IMR-90 (cell line): ENCODE data around the gene STAP1. TPM values are rescaled to one million over a fixed set of nuclear protein-coding genes. Genes with fewer than 3 reads are reported as not detected.

ENCODE experiments used
- ATAC-seq: fragments of 200-7000 bp; cut with Tn5 transposase; 2 replicates; pipeline ENCODE4 v1.9.1; 2020; ENCODE audit warnings: low read depth, mild to moderate bottlenecking, moderate library complexity
- BruUV-seq: library from RNA; stranded (reverse); fragments of 400-500 nt; replicated peaks from 2 replicates; lab custom pipeline; 2021; lab: Mats Ljungman, UMichigan
- CTCF ChIA-PET: fragments of 300-600 bp; formaldehyde crosslinking; extraction: SDS; loops from one replicate; lab custom pipeline; 2021; ENCODE audit warnings: antibody characterized with exemption; lab: Yijun Ruan, JAX
- POLR2A ChIA-PET: fragments of 300-600 bp; sonication (Branson Sonifier 250); formaldehyde crosslinking; loops from one replicate; lab custom pipeline; 2022; ENCODE audit warnings: antibody characterized with exemption; ENCODE audit not compliant: unreplicated experiment; lab: Charles Lee
- DNase-seq: peaks from one replicate; pipeline ENCODE4 v3.0.0; 2013
- H2AFZ ChIP-seq: replicated peaks from 2 replicates; pipeline ENCODE3; 2013; ENCODE audit warnings: low read length, mild to moderate bottlenecking; ENCODE audit not compliant: poor library complexity
- H2AK5ac ChIP-seq: 2 replicates; pipeline ENCODE4 v1.6.1; 2013; ENCODE audit warnings: low read depth, low read length, inconsistent platforms
- H2AK9ac ChIP-seq: replicated peaks from 2 replicates; pipeline ENCODE3; 2013; ENCODE audit warnings: mild to moderate bottlenecking, low read depth, low read length, moderate library complexity; ENCODE audit not compliant: poor library complexity
- H2BK120ac ChIP-seq: 2 replicates; pipeline ENCODE4 v1.6.1; 2013; ENCODE audit warnings: low read depth, low read length, inconsistent platforms
- H2BK15ac ChIP-seq: 3 replicates; pipeline ENCODE4 v1.6.1; 2013; ENCODE audit warnings: low read depth, low read length, inconsistent platforms
- H2BK20ac ChIP-seq: 2 replicates; pipeline ENCODE4 v1.6.1; 2013; ENCODE audit warnings: low read depth, mild to moderate bottlenecking, inconsistent platforms, low read length, moderate library complexity
- H2BK5ac ChIP-seq: 2 replicates; pipeline ENCODE4 v1.6.1; 2013; ENCODE audit warnings: mild to moderate bottlenecking, low read depth, low read length, inconsistent platforms; ENCODE audit not compliant: poor library complexity, severe bottlenecking
- H3K14ac ChIP-seq: replicated peaks from 2 replicates; pipeline ENCODE4 v1.6.1; 2013; ENCODE audit warnings: low read depth, low read length, inconsistent platforms
- H3K18ac ChIP-seq: 2 replicates; pipeline ENCODE4 v1.6.1; 2013; ENCODE audit warnings: low read depth, low read length, control low read depth
- H3K23ac ChIP-seq: 2 replicates; pipeline ENCODE4 v1.6.1; 2013; ENCODE audit warnings: low read depth, low read length, inconsistent platforms
- H3K27ac ChIP-seq: 2 replicates; pipeline ENCODE4 v1.5.1; 2013; ENCODE audit warnings: mild to moderate bottlenecking, control low read depth, low read length; ENCODE audit not compliant: insufficient read depth
- H3K27me3 ChIP-seq: 2 replicates; pipeline ENCODE4 v1.6.1; 2013; ENCODE audit warnings: low read length; ENCODE audit not compliant: control insufficient read depth, insufficient read depth
- H3K36me3 ChIP-seq: 2 replicates; pipeline ENCODE4 v1.6.1; 2013; ENCODE audit warnings: low read length, mixed read lengths; ENCODE audit not compliant: control insufficient read depth, insufficient read depth
- H3K4ac ChIP-seq: 2 replicates; pipeline ENCODE4 v1.6.1; 2013; ENCODE audit warnings: low read depth, low read length, inconsistent platforms
- H3K4me1 ChIP-seq: 2 replicates; pipeline ENCODE4 v1.6.1; 2013; ENCODE audit warnings: low read length, mixed read lengths; ENCODE audit not compliant: control insufficient read depth, insufficient read depth
- H3K4me2 ChIP-seq: 2 replicates; pipeline ENCODE4 v1.6.1; 2013; ENCODE audit warnings: low read depth, mild to moderate bottlenecking, control low read depth, low read length, moderate library complexity
- H3K4me3 ChIP-seq: 2 replicates; pipeline ENCODE4 v1.5.1; 2013; ENCODE audit warnings: low read depth, mild to moderate bottlenecking, control low read depth, low read length, moderate library complexity; ENCODE audit not compliant: insufficient read depth
- H3K56ac ChIP-seq: 2 replicates; pipeline ENCODE4 v1.6.1; 2013; ENCODE audit warnings: low read length, inconsistent platforms; ENCODE audit not compliant: insufficient read depth; ENCODE audit errors: extremely low read depth
- H3K79me1 ChIP-seq, 2 experiments: 2 replicates each; pipeline ENCODE4 v1.6.1; 2013; ENCODE audit warnings: low read length in 2 of 2, inconsistent platforms in 1 of 2, low read depth in 1 of 2
- H3K9ac ChIP-seq: 2 replicates; pipeline ENCODE4 v1.6.1; 2013; ENCODE audit warnings: low read depth, low read length, control low read depth
- H3K9me1 ChIP-seq: 2 replicates; pipeline ENCODE4 v1.6.1; 2013; ENCODE audit warnings: low read length, inconsistent platforms; ENCODE audit not compliant: insufficient read depth
- H3K9me3 ChIP-seq: 2 replicates; pipeline ENCODE4 v1.6.1; 2013; ENCODE audit warnings: low read length; ENCODE audit not compliant: control insufficient read depth, insufficient read depth
- H4K20me1 ChIP-seq: 2 replicates; pipeline ENCODE4 v1.6.1; 2013; ENCODE audit warnings: low read length, inconsistent platforms; ENCODE audit not compliant: insufficient read depth
- H4K5ac ChIP-seq: 2 replicates; pipeline ENCODE4 v1.6.1; 2013; ENCODE audit warnings: mild to moderate bottlenecking, low read depth, low read length, control low read depth
- H4K8ac ChIP-seq, 2 experiments: 2 replicates each; pipeline ENCODE4 v1.6.1; 2013; ENCODE audit warnings: low read depth in 2 of 2, low read length in 2 of 2, control low read depth in 1 of 2, inconsistent platforms in 1 of 2
- H4K91ac ChIP-seq: 2 replicates; pipeline ENCODE4 v1.6.1; 2013; ENCODE audit warnings: low read depth, low read length, inconsistent platforms; ENCODE audit not compliant: insufficient read depth
- BHLHE40 ChIP-seq: fragments of 150-350 bp; IDR thresholded peaks from 2 replicates; pipeline ENCODE4 v1.6.1; 2016; ENCODE audit warnings: mild to moderate bottlenecking, low read depth, low read length
- CEBPB ChIP-seq: IDR thresholded peaks from 2 replicates; pipeline ENCODE4 v1.6.1; 2012; ENCODE audit warnings: low read depth, low read length, improper control_type of control experiment
- FOS ChIP-seq: fragments of 150-350 bp; IDR thresholded peaks from 2 replicates; pipeline ENCODE4 v1.6.1; 2016; ENCODE audit warnings: low read depth, low read length
- MAFK ChIP-seq: IDR thresholded peaks from 2 replicates; pipeline ENCODE4 v1.6.1; 2012; ENCODE audit warnings: low read depth, low read length, improper control_type of control experiment
- MAZ ChIP-seq: IDR thresholded peaks from 2 replicates; pipeline ENCODE4 v1.6.1; 2012; ENCODE audit warnings: low read depth, mild to moderate bottlenecking, low read length, improper control_type of control experiment, moderate library complexity, borderline replicate concordance
- MXI1 ChIP-seq: IDR thresholded peaks from 2 replicates; pipeline ENCODE4 v1.6.1; 2012; ENCODE audit warnings: low read depth, mild to moderate bottlenecking, low read length, moderate library complexity, borderline replicate concordance
- NFE2L2 ChIP-seq: fragments of 150-350 bp; IDR thresholded peaks from 2 replicates; pipeline ENCODE4 v1.6.1; 2016; ENCODE audit warnings: low read depth, mild to moderate bottlenecking, low read length
- POLR2A ChIP-seq: IDR thresholded peaks from 2 replicates; pipeline ENCODE4 v1.6.1; 2012; ENCODE audit warnings: mild to moderate bottlenecking, low read depth, low read length
- RAD21 ChIP-seq: IDR thresholded peaks from 2 replicates; pipeline ENCODE4 v1.6.1; 2012; ENCODE audit warnings: low read length, improper control_type of control experiment
- RCOR1 ChIP-seq: IDR thresholded peaks from 2 replicates; pipeline ENCODE4 v1.6.1; 2012; ENCODE audit warnings: mild to moderate bottlenecking, low read length, improper control_type of control experiment; ENCODE audit not compliant: insufficient replicate concordance
- RFX5 ChIP-seq: IDR thresholded peaks from 2 replicates; pipeline ENCODE4 v1.8.0; 2012; ENCODE audit warnings: low read depth, mild to moderate bottlenecking, low read length, moderate library complexity
- SMC3 ChIP-seq: fragments of 150-350 bp; IDR thresholded peaks from 2 replicates; pipeline ENCODE4 v1.6.1; 2016; ENCODE audit warnings: low read depth, mild to moderate bottlenecking, antibody characterized with exemption, low read length, moderate library complexity
- WGBS, 2 experiments: methylation state at CpG; one replicate each; pipeline versions ENCODE4 v1.1.5 to v1.1.7; 2013; ENCODE audit warnings: missing lambda C conversion rate in 2 of 2; ENCODE audit not compliant: insufficient read length in 1 of 2; ENCODE audit errors: extremely low coverage in 2 of 2; 5-methylcytosine and 5-hydroxymethylcytosine counted together
- dilution Hi-C: fragments of 300-500 bp; cut with HindIII; formaldehyde crosslinking; loops from one replicate; pipeline ENCODE4 v1.14.3; 2018; ENCODE audit warnings: low sequenced_read_pairs; ENCODE audit not compliant: unreplicated experiment
- in situ Hi-C: fragments of 300-500 bp; cut with MboI; formaldehyde crosslinking; loops from 3 replicates; pipeline ENCODE4 v1.14.3; 2019; ENCODE audit warnings: low sequenced_read_pairs, inconsistent platforms, mixed read lengths
- intact Hi-C: fragments of 100-400 bp; cut with micrococcal nuclease; formaldehyde crosslinking; loops from 2 replicates; pipeline ENCODE4 v1.10.0; 2022
- polyA plus RNA-seq, 3 experiments: library from polyadenylated mRNA; depleted of rRNA; stranded (reverse); fragments of >200 nt; gene quantifications; 2 replicates each; pipeline ENCODE4 v1.2.3, GENCODE V29; 2012; ENCODE audit warnings: low replicate concordance in 1 of 3
- total RNA-seq: library from RNA; depleted of rRNA; stranded (reverse); fragments of >200 nt; gene quantifications from 2 replicates; pipeline ENCODE4 v1.2.3, GENCODE V29; 2012
- TF ChIP-seq, protein P1 (sequence below): fragments of 150-350 bp; IDR thresholded peaks from 2 replicates; pipeline ENCODE4 v1.6.1; 2016; ENCODE audit warnings: low read depth, mild to moderate bottlenecking, low read length, moderate library complexity, borderline replicate concordance
- TF ChIP-seq, protein P2 (sequence below): conservative IDR thresholded peaks from 2 replicates; pipeline ENCODE4 v1.5.1; 2012; ENCODE audit warnings: mild to moderate bottlenecking, low read depth, low read length, improper control_type of control experiment

STAP1 gene
- total and polyA plus RNA-seq, 2 of the 4 experiments (the other 2 are of a cell fraction), result not detected

DNA sequence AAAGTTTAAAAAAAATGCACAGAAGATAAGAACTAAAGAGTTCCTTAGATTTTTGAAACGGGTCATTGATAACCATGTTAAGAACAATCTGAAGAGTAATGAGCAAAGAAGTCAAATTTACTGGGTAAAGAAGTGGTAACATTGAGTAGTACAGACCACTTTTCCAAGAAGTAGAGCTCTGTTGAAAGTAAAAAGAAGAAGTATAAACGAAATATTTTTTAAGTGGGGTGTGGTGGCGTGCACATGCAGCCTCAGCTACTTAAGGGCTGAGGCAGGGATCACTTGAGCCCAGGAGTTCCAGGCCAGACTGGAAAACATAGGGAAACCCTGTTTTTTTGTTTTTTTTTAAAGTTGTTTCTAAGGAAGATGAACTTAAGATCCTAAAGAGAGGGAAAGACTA is 74.0 kb downstream of the STAP1 start:
- no peak overlapping the region for H3K27ac ChIP-seq
- H4K91ac ChIP-seq, result no peak overlapping the region
- no peak overlapping the region for H2BK20ac ChIP-seq
- no peaks in the 10 kb centered on the region for H3K9me3 ChIP-seq
- H4K5ac ChIP-seq, result no peak overlapping the region
- TF ChIP-seq MXI1 (no peak), POLR2A (no peak), BHLHE40 (no peak), RAD21 (no peak), RFX5 (no peak), NFE2L2 (no peak), SMC3 (no peak), FOS (no peak), MAZ (no peak), CEBPB (no peak), MAFK (no peak), RCOR1 (no peak)
- TF ChIP-seq, protein P1, sequence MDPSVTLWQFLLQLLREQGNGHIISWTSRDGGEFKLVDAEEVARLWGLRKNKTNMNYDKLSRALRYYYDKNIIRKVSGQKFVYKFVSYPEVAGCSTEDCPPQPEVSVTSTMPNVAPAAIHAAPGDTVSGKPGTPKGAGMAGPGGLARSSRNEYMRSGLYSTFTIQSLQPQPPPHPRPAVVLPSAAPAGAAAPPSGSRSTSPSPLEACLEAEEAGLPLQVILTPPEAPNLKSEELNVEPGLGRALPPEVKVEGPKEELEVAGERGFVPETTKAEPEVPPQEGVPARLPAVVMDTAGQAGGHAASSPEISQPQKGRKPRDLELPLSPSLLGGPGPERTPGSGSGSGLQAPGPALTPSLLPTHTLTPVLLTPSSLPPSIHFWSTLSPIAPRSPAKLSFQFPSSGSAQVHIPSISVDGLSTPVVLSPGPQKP, result no peak
- TF ChIP-seq, protein P2, sequence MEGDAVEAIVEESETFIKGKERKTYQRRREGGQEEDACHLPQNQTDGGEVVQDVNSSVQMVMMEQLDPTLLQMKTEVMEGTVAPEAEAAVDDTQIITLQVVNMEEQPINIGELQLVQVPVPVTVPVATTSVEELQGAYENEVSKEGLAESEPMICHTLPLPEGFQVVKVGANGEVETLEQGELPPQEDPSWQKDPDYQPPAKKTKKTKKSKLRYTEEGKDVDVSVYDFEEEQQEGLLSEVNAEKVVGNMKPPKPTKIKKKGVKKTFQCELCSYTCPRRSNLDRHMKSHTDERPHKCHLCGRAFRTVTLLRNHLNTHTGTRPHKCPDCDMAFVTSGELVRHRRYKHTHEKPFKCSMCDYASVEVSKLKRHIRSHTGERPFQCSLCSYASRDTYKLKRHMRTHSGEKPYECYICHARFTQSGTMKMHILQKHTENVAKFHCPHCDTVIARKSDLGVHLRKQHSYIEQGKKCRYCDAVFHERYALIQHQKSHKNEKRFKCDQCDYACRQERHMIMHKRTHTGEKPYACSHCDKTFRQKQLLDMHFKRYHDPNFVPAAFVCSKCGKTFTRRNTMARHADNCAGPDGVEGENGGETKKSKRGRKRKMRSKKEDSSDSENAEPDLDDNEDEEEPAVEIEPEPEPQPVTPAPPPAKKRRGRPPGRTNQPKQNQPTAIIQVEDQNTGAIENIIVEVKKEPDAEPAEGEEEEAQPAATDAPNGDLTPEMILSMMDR, result no peak
- no CpG with 5 or more reads among the region's 3 CpGs for WGBS, 2 experiments
- no peak overlapping the region for H3K14ac ChIP-seq
- H3K4me1 ChIP-seq, result no peaks in the 10 kb centered on the region
- no peak overlapping the region for H2AK5ac ChIP-seq
- H3K23ac ChIP-seq, result no peak overlapping the region
- POLR2A ChIA-PET, result no interaction called here
- H3K4me3 ChIP-seq, result no peak overlapping the region
- CTCF ChIA-PET, result no interaction called here
- H3K36me3 ChIP-seq, result peaks cover 6% of the 10 kb centered on the region
- no TSS peak for BruUV-seq
- H4K8ac ChIP-seq, result no peak overlapping the region
- DNase-seq (no peak), ATAC-seq (no peak)
- no peak overlapping the region for H3K4me2 ChIP-seq
- intact Hi-C loops (no loop called here), in situ Hi-C loops (no loop called here), dilution Hi-C loops (no loop called here)
- H3K18ac ChIP-seq, result no peak overlapping the region
- H3K27me3 ChIP-seq, result no peaks in the 10 kb centered on the region
- no peak overlapping the region for H2BK5ac ChIP-seq
- H3K9me1 ChIP-seq, result no peaks in the 10 kb centered on the region
- no peaks in the 10 kb centered on the region for H3K79me1 ChIP-seq
- no peak overlapping the region for H2AK9ac ChIP-seq
- H4K20me1 ChIP-seq, result no peaks in the 10 kb centered on the region
- no peak overlapping the region for H3K9ac ChIP-seq
- no peak overlapping the region for H2AFZ ChIP-seq
- no peak overlapping the region for H3K4ac ChIP-seq
- H2BK15ac ChIP-seq, result no peak overlapping the region
- no peak overlapping the region for H3K56ac ChIP-seq
- H2BK120ac ChIP-seq, result no peak overlapping the region
